NCI-H1417 (cell line): ENCODE data around the gene SERTAD1.
"Not testable (repeated sequence)": the region's sequence is repeated elsewhere in the genome, so short reads cannot be mapped to it uniquely, and the experiment has no call there.

Experiments used
- DNase-seq, 3 experiments: peaks; one replicate each; lab custom pipeline; 2025; lab: John Stamatoyannopoulos, UW

Gene SERTAD1

DNA sequence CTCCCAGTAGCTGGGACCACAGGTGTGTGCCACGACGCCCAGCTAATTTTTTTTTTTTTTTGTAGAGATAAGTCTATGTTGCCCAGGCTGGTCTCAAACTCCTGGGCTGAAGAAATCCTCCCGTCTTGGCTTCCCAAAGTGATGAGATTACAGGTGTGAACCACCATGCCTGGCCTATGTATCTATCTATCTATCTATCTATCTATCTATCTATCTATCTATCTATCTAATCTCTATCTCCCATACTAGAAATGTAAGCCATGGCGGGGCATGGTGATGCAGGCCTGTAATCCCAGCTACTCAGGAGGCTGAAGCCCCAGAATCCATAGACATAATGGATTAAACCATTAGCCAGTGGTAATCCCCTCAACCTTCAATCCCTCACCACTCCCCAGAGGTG, 24.9 kb upstream of the SERTAD1 start:
- no peak for DNase-seq

DNA sequence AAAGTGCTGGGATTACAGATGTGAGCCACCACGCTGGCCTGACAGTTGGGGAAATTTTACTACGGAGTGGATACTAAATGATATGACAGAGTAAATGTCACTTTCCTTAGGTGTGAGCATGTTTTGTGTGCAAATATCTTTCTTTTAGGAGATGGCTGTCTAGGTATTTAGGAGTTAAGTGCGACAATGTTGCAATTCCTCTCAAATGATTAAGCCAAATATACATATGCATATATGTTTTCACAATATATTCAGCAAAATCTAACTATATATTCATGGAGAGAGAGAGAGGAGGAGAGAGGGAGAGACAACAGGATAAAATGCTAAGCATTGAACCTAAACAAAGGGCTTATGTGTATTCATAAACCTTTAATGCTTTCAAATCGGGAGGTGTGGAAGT, 23.7 kb upstream of the SERTAD1 start:
- DNase-seq = no peak

DNA sequence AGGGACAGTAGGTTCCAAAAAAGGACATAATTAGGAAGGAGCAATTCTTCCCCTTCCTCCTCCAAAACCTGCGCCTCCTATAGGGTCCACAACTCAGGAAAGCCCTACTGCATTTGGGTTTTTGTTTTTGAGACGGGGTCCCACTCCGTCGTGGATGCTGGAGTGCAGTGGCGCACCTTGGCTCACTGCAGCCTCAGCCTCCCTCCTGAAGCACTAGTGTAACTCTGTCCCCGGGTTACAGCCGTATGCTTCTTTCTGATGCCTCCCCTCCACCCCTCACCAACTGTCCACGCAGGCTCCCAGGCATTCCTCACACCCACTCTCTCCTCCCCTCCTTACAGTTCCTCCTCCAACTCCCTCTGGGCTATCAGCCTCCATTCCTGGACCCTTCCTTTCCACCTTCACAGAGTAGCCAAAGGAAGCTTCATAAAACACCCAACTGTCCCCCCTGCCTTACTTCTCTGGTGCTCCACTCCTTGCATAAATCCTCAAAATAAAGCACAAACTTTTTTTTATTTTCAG, 20.5 kb upstream of the SERTAD1 start:
- no peak for DNase-seq

DNA sequence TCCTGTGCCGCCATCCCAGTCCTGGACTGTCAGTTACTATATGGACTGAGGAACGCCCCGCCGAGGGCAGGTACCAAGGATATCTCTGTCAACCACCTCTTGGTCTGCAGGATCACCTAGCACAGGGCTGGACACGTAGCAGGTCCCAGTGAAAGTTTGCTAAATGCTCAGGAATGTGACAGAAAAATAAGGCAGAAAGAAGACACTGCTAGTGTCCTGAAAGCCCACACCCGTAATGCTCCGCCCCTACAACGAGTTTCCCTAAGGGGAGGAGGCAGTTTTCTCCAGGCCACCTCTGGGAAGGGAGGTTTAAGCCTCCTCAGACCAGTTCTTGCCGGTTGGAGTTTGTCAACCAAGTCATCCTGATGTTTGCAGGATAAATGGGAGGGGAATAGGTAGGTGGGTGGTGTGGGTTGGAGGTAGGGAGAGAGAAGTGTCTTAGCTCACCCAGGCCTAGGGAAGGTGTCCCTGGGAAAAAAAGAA, 20.0 kb upstream of the SERTAD1 start:
- no peak for DNase-seq

DNA sequence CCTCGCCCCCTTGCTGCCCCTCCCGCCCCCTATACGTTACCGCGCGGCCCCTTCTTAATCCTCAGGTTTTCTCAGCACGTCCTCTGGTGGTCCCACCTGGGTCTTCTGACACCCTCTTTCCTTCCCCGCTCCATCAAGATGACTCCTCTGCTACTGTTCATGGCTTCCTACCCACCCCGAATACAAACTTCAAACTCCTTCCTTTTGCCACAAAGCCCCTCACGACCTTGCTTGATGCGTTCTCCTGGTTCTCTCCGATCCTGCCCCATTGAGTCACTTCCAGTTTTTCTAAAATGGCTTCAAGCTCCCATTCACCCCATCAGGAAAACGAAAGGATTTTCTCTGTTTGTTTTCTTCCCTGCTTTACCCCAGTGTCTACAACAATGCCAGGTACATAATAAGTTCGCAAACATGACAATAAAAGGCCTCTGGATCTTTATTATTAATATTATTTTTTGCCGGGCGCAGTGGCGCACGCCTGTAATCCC, 19.1 kb upstream of the SERTAD1 start:
- DNase-seq = no peak

DNA sequence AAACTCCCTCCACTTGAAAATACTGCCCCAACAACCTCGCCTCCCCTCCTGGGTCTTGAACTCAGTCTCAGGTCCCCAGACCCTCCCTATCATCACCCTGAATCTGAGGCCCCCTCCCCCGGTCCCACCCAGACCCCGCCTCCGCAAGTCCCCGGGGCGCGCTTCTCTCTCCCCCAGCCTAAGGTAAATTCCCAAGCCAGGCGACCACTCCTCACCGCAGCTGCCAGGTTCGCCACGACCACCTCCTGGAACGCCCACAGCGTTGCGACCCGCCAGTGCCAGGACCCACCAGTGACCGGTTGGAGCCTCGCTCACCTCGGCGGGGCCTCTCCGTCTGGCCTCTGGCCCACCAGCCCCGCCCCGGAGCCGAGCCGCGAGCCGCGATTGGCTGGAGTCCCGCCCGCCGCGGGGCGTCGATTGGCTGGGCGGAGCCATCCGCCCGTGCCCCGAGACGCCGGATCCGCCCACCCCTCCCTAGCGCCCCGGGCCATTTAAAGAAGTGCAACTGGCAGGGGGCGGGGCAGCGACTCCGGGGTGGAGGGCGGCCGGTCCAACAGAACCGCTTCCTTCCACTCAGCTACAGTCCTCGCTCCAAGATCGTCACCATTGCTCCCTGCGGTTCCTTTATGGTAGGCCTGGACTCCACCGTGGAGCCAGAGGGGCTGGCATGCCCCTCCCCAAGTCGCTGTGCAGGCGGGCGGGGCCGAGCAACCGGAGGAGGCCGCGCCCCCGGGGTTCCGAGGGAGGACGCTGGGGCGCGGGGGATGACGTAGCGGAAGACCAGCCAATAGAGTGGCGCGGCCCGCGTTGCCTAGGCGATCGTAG, 18.4 kb upstream of the SERTAD1 start, which contains the start of gene SERTAD3:
SERTAD3 (minus strand) TSS at position 336 of the 825 bp plus-strand sequence. CDS start 2,255 bp downstream, outside the sequence.
- DNase-seq = peak; percentile 98 to 99 (median 98)

DNA sequence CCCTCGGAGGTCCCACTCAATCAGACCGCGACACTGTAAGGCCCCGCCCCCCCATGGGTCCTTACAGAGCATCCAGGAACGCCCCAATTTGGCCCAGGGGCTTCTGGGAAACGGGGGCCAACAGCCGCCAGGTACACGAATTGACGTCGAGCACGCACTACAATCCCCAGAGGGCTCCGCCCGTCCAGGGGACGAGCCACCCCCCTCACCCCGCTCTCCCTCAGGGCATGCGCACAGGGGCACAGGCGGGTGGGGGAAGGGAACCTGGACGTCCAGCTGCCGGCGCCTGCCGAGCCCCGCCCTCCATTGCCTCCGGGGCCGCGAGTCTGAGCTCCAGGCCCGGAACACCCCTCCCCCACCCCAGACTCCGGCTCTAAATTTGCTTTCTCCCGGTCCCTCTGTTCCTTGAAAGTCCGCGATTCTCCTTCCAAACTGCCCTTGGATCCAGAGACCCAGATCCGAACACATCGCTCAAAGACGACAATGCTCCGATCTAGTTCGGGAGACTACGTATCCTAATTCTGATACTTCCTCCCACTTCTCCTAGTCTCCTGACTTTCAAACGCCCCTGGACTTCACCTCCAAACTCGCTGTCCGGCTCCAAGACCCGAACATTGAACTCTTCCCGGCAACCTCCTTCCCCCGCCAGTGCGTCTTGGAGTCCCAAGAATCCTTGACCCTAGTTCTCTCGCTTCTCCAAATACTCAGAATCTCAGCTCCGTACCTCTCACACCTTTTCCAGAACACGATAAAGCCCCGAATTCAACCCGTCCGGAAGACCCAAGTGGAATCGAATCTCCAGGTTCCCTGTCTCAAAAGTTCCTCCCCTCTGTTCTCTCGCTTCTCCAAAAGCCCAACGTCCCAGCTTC, 17.6 kb upstream of the SERTAD1 start:
- peak; percentile 96 to 99 (median 99) for DNase-seq

DNA sequence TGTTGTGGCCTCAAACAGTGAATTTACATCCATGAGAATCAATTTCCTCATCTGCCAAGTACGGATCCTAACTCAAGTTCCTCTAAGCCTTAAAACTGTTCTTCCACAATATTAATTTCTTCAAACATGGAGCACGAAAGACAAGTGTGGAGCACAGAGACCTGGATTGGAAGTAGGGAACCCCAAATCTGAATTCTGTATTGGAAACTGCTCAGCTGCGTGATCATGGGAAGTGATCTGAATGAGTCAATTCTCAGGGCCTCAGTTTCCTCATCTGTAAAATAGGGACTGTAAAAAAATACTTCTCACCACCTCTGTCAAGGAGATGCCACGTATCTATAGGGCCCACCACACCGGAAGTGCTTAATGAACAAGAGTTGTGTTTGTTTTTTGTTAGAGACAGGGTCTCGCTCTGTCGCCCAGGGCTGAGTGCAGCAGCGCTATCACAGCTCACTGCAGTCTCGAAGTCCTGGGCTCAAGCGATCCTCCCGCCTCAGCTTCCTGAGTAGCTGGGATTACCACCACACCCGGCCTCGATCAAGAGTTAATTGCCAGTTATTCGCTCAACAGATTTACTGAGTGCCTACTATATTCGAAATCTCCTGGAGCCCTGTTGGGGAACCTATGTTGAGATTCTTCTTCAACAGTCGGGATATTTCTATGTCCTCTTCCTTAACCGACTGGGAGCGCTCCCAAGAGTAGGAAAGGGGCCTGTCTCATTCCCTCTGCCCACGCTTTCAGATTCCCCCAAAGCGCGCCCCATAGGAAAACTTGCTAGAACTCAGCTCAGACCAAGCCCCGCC, 16.7 kb upstream of the SERTAD1 start:
- DNase-seq = no peak

DNA sequence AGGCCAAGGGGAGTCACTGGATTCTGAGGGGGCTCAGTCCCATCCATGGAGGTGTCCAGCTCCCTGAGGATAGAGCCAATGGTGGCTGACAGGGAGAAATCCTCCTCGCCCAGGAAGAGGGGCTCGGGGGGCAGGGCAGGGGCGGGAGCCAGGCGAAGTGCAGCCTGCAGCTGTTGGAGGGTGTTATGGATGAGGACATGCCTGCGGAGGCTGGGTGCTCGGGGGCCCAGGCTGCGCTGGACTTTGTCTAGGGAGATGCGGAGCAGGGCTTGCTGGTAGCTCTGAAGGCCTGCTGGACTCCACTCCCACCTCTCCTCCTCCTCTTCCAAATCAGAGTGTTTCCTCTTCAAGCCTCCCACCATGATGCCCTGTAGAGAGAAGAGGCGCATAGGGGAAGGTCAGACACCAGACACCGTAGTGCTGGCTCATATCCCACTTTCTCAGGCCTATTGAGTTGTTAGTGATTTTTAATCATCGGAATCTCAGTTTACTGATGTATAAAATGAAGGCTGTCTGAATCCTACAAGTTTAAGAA, 16.0 kb upstream of the SERTAD1 start:
- no peak for DNase-seq

DNA sequence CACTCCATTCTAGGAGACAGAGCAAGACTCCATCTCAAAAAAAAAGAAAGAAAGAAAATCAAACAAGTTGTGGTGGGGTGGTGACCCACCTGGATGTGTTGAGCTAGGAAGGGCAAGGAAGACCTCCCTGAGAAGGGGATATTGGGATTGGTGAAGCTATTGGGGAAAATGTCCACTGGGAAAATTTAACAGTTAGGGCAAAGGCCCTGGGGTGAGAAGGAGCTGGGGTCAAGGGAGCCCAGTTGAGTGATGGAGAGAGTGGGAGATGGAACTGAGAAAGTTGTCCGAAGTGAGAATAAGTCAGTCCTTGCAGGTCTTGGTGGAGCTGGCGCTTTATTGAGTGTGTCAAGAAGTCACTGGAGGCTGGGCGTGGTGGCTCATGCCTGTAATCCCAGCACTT, 12.5 kb upstream of the SERTAD1 start:
- DNase-seq = no peak

DNA sequence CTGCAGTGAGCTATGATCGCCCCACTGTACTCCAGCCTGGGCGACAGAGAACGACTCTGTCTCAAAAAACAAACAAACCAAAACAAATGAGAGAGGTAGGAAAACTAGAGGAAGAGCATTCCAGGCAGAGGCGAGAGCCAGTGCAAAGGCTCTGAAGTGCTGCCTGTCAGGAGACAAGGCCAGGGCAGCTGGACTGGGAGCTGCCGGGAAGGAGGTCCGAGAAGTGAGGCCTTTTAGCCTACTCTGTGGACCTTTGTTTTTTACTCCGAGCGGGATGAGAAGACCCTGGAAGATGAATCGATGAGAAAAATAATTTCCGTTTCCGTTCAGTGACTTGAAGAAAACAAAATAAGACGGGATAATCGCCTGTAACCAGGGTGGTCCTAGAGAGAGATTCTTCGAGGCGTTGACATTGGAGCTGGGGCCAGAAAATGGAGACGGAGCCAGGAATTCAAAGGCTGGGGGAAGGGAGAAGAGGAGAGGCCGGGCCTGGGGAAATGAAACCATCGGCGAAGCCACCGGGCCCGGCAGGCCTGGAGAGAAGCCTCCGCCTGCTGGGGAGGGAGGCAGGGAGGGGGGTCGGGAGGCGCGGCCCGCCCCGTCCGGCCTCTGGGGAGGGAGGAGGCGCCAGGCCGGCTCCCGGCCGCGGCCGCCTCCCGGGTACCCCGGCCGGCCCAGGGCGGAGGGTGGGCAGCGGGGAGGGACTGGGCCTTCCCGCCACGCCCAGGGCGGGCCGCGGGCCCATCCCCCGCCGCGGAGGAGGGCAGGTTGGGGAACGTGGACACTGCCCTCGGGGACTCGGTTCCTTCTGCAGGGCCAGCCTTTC, 7.8 kb upstream of the SERTAD1 start:
- DNase-seq = peak; percentile 77 to 87 (median 83)

DNA sequence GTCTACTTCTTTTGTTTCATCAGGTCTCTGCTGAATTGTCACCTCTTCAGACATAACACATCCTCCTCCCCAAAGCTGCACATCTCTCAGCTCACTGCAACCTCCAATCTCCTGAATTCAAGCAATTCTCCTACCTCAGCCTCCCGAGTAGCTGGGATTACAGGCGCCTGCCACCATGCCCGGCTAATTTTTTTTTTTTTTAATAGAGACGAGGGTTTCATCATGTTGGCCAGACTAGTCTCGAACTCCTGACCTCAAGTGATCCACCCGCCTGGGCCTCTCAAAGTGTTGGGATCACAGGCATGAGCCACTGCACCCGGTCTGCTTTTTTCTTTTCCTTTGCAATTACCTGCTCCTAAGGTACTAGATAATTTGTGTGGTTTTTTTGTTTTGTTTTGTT, 7.0 kb upstream of the SERTAD1 start:
- peak in 1 of 3 experiments; percentile 21 for DNase-seq

DNA sequence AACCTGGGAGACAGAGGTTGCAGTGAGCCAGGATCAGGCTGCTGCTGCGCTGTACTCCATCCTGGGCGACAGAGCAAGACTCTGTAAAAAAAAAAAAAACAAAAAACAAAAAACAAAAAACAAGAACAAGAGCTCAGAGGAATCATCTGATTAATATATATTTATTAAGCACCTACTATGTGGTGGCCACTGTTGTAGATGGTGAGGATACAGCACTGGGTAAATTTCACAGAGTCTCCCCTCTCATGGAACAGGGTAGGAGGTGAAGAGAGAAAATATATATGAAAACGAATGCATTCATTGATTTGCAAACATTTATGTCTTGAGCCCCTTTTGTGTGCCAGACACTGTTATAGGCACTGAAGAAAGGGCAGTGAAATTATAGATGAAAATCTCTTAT, 5.9 kb upstream of the SERTAD1 start:
- DNase-seq = no peak

DNA sequence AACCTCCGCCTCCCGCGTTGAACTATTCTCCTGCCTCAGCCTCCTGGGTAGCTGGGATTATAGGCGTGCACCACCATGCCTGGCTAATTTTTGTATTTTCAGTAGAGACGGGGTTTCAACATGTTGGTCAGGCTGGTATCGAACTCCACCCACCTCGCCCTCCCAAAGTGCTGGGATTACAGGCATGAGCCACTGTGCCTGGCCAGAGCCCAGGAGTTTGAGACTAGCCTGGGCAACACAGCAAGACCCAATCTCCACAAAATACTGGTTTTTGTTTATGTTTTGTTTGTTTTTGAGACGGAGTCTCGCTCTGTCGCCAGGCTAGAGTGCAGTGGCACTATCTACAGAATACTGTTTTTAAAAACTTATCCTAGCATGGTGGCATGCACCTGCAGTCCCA, 4.5 kb upstream of the SERTAD1 start:
- not testable (repeated sequence) for DNase-seq

DNA sequence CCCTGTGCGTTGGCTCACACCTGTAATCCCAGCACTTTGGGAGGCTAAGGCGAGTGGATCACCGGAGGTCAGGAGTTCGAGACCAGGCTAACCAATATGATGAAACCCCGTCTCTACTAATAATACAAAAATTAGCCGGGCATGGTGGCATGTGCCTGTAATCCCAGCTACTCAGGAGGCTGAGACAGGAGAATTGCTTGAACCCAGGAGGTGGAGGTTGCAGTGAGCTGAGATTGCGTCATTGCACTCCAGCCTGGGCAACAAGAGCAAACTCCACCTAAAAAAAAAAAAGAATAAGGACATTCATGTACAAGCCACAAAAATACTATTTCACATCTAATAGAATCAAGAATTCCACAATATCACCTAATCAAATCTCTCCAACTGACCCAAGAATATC, 2.4 kb upstream of the SERTAD1 start:
- DNase-seq = not testable (repeated sequence)

DNA sequence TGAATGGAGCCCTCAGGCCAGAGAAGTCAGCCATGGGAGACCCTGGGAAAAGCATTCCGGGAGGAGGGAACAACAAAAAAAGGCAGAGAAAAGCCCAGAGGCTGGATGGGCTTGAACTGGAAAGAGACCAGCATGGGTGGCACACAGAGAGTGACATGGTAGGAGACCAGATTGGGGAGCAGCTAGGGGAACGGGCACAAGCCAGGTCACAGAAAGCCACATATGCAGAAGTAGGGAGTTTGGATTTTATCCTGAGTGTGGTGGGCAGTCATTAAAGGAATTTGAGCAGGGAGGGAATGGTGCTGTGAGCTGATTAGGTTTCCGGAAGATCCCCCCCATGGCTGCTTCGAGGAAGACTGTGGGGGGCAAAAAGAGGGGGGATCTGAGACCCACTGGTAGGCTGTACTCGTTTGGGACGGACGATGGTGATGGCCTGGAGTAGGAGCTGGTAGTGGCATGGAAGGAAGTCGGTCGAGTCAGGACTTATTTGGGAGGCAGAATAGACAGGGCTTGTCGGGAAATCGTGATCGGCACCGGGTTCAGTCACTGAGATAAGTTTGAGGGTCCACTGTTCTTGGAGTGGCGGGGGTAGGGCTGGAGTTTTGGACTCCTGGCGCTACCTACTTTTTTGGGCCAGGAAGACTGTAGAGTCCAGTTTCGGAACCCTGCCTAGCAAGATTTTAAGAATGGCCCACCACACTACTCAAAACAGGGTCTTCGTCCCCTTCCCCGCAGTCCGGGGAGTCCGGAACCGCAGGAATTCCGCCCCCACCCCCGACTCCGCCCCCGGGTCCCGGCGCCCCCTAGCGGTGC, 949 bp downstream of the SERTAD1 start:
- peak in 1 of 3 experiments; percentile 39 for DNase-seq

DNA sequence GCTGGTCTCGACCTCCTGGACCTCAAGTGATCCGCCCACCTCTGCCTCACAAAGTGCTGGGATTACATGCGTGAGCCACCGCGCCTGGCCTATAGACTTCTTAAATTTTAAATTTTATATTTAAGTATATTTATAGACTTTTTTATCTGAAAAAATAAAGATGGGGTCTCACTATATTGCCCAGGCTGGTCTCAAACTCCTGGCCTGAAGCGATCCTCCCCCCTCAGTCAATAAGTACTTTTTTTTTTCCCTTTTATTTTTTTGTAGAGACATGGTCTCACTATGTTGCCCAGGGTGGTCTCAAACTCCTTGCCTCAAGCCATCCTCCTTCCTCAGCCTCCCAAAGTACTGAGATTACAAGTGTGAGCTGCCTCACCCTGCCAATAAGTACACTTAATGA, 1.9 kb downstream of the SERTAD1 start:
- no peak for DNase-seq

DNA sequence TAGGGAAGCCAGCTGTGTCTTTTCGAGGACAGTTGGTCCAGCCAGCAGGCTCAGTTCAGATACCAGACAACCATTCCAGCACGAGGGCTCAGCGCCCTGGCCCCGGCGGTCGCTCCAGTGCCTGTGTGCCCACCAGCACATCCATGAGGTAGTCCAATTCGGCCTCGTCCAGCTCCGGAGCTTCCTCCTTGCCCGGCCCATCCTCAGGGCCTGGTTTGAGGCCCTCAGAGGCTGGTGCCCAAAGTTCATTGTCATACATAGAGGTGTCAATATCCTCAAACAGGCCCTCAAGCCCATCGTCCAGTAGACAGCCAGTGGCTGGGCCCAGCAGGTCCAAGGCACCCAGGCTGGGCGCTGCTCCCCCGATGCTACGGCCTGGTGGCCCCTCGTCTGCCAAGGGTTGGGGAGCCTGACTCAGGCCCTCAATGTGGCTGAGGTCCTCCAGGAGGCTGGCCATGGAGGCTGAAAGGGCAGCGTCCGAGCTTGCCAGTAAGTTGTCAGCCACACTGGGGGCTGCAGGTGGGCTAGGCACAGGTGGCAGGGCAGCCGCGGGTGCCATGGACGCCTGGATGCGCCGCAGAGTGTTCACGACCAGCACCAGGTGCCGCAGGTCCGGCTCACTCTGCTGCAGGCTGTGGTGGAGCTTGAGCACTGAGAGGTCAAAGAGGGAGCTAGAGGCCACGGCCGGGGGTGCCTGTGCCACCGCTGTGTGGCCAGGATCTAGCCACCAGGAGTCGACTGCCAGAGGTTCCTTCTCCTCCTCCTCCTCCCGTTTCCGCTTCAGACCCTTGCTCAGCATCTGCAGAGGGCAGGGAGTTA, 2.8 kb downstream of the SERTAD1 start:
- no peak for DNase-seq
